ENCODE results near the gene OR1L1.

DNA sequence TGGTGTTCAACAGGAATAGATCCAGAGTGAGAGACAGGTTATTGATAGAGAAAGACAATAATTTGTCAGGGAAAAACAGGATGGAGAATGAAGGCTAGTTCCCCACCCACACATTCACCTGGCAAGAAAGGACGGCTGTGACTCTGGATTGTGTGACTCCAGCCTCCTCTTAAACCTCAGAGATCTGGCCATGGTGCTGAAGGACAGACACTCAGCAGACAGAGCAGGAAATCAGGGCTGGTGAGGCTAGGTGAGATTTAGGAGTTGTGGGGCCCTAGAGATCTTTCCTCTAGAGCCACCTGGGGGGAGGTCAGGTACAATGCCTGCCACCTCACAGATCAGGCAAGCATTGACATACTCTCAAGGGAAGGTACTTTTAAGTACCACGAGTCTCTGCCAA is 19.3 kb upstream of the OR1L1 start:
- TF ChIP-seq CTCF (IDR thresholded peaks at IDR 0.05; ENCODE audit: insufficient read depth, low read depth, low read length), result no peak
- no peak for TF ChIP-seq EZH2 (IDR thresholded peaks at IDR 0.05; ENCODE audit: insufficient read depth, low read length)
